OCI-LY1 (cell line): ENCODE data around the gene PIP5K1C.

Source experiments
- H2AFZ ChIP-seq: fragments of 200-600 bp; sonication (generic), shearing (Covaris generic); 2 replicates; pipeline ENCODE4 v1.6.0; 2014; ENCODE audit warnings: antibody characterized with exemption, mild to moderate bottlenecking, low read length
- H3F3A ChIP-seq: fragments of 200-600 bp; sonication (generic), shearing (Covaris generic); 2 replicates; pipeline ENCODE4 v1.6.0; 2014; ENCODE audit warnings: mild to moderate bottlenecking, antibody characterized with exemption, low read length, moderate library complexity; ENCODE audit not compliant: insufficient read depth
- H3K27ac ChIP-seq: fragments of 200-600 bp; sonication (generic); 2 replicates; pipeline ENCODE4 v1.5.1; 2014; ENCODE audit warnings: low read length, mixed run types, mild to moderate bottlenecking, low read depth; ENCODE audit not compliant: poor library complexity, severe bottlenecking
- H3K27me3 ChIP-seq: fragments of 200-600 bp; sonication (generic); 2 replicates; pipeline ENCODE4 v1.6.0; 2014; ENCODE audit warnings: antibody characterized with exemption, mild to moderate bottlenecking, low read length, moderate library complexity; ENCODE audit not compliant: insufficient read depth
- H3K36me3 ChIP-seq: fragments of 200-600 bp; sonication (generic); 2 replicates; pipeline ENCODE4 v1.6.1; 2014; ENCODE audit warnings: mild to moderate bottlenecking, antibody characterized with exemption, low read length, moderate library complexity, mixed read lengths; ENCODE audit not compliant: insufficient read depth
- H3K4me1 ChIP-seq: fragments of 200-600 bp; sonication (generic); 2 replicates; pipeline ENCODE4 v1.5.1; 2014; ENCODE audit warnings: mild to moderate bottlenecking, low read length, moderate library complexity; ENCODE audit not compliant: insufficient read depth, severe bottlenecking
- H3K4me2 ChIP-seq: fragments of 200-600 bp; sonication (generic), shearing (Covaris generic); 2 replicates; pipeline ENCODE4 v1.6.1; 2014; ENCODE audit warnings: low read length
- H3K4me3 ChIP-seq: fragments of 200-600 bp; sonication (generic); 2 replicates; pipeline ENCODE4 v1.5.1; 2014; ENCODE audit warnings: low read length, low read depth, mild to moderate bottlenecking, mixed read lengths; ENCODE audit not compliant: poor library complexity, severe bottlenecking
- H3K79me2 ChIP-seq: fragments of 200-600 bp; shearing (Covaris generic); 2 replicates; pipeline ENCODE4 v1.6.1; 2016; ENCODE audit warnings: mixed run types, low read length, mixed read lengths; ENCODE audit not compliant: insufficient read depth
- H3K9ac ChIP-seq: fragments of 200-600 bp; sonication (generic), shearing (Covaris generic); 2 replicates; pipeline ENCODE4 v1.6.1; 2014; ENCODE audit warnings: mild to moderate bottlenecking, low read length, mixed read lengths
- H3K9me2 ChIP-seq: fragments of 200-600 bp; sonication (generic), shearing (Covaris generic); 2 replicates; pipeline ENCODE4 v1.6.1; 2014; ENCODE audit warnings: low read depth, mild to moderate bottlenecking, low read length, mixed read lengths
- H3K9me3 ChIP-seq: fragments of 200-600 bp; shearing (Covaris generic); 2 replicates; pipeline ENCODE4 v1.6.1; 2014; ENCODE audit warnings: low read length, mixed read lengths
- H4K20me1 ChIP-seq: fragments of 200-600 bp; sonication (generic), shearing (Covaris generic); 2 replicates; pipeline ENCODE4 v1.6.0; 2016; ENCODE audit warnings: mild to moderate bottlenecking, low read length; ENCODE audit not compliant: insufficient read depth
- EZH2 ChIP-seq: fragments of 200-600 bp; sonication (generic), shearing (Covaris generic); IDR thresholded peaks from 2 replicates; pipeline ENCODE4 v1.8.0; 2017; ENCODE audit warnings: borderline replicate concordance, mixed run types, mild to moderate bottlenecking, antibody characterized with exemption, low read length, moderate library complexity, mixed read lengths
- TF ChIP-seq, protein P1 (sequence below): fragments of 200-600 bp; sonication (generic), shearing (Covaris generic); IDR thresholded peaks from 2 replicates; pipeline ENCODE4 v1.5.1; 2017; ENCODE audit warnings: mild to moderate bottlenecking, antibody characterized with exemption, low read length, moderate library complexity, mixed read lengths

PIP5K1C gene

DNA sequence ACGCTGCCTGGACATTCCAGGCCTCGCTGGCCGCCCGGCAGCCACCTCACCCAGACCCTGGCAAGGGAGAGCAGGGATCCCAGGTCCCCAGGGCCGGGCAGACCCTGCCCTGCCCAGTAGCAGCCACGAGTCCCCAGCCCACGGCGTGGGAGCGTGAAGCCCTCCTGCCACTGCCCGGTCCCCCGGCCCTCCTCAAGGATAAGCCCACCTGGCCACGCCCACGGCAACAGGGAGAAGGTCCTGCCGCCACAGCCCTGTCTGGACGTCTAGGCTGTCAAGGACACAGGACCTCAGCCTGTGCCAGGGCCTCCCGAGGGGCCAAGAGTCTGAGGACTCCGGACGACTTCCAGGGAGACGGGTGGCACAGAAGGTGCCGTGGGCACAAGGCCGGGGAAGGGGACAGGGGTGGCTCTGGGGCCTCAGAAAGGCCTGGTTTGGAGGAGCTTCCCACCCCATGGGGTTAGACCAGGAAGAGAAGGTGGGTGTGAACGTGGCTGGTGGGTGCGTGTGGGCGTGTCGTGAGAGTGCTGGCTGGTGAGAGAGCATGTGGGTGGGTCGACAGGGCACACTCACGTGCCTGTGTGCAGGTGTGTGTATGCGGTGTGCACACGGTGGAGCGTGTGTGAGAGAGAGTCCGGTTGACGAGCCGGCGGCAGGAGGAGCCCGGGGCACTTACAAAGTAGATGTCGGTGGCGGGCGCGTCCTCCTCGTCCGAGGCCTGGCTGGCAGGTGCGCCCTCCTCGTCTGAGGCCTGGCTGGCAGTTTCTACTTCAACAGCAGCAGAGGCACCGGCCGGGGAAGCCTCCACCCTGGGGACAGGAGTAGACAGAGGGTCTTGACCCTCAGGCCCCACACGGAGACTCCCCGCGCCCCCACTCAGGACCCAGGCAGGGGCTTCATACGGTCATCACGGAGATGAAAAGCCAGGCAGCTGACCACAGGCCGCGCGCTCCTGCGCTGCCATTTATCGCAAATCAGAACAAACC is 61.8 kb downstream of the PIP5K1C start:
- H4K20me1 ChIP-seq, result no peaks in the 10 kb centered on the region
- H3K79me2 ChIP-seq, result no peaks in the 10 kb centered on the region
- no peaks in the 10 kb centered on the region for H3K36me3 ChIP-seq
- H3F3A ChIP-seq, result no peaks in the 10 kb centered on the region
- no peaks in the 10 kb centered on the region for H3K4me1 ChIP-seq
- H3K4me3 ChIP-seq, result no peak overlapping the region
- H3K9me2 ChIP-seq, result no peaks in the 10 kb centered on the region
- no peak overlapping the region for H3K9ac ChIP-seq
- no peak overlapping the region for H3K27ac ChIP-seq
- H2AFZ ChIP-seq, result no peak overlapping the region
- H3K9me3 ChIP-seq, result no peaks in the 10 kb centered on the region
- H3K27me3 ChIP-seq, result no peaks in the 10 kb centered on the region; the same call in 1 of the 2 replicates
- TF ChIP-seq, protein P1, sequence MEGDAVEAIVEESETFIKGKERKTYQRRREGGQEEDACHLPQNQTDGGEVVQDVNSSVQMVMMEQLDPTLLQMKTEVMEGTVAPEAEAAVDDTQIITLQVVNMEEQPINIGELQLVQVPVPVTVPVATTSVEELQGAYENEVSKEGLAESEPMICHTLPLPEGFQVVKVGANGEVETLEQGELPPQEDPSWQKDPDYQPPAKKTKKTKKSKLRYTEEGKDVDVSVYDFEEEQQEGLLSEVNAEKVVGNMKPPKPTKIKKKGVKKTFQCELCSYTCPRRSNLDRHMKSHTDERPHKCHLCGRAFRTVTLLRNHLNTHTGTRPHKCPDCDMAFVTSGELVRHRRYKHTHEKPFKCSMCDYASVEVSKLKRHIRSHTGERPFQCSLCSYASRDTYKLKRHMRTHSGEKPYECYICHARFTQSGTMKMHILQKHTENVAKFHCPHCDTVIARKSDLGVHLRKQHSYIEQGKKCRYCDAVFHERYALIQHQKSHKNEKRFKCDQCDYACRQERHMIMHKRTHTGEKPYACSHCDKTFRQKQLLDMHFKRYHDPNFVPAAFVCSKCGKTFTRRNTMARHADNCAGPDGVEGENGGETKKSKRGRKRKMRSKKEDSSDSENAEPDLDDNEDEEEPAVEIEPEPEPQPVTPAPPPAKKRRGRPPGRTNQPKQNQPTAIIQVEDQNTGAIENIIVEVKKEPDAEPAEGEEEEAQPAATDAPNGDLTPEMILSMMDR, result no peak
- TF ChIP-seq EZH2, result no peak
- H3K4me2 ChIP-seq, result no peak overlapping the region

DNA sequence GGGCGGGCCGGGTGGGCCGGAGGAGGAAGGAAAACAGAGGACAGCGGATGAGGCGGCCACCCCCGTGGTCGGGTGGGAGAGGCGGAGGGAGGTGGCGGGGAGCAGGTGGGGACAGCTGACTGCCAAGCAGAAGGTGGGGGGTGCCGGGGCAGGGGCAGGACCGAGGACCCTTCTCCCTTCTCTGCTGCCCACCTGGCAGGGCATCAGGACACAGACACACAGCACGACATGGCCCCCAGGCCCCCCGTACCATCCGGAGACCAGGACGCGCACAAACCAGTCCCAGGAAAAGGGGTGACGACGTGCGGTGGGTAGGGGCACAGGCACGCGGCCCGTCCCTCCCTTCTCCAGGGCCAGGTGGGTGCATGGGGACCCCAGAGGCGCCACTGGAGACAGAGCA is 62.6 kb downstream of the PIP5K1C start:
- Histone ChIP-seq H3K4me2 (no peak overlapping the region), H4K20me1 (no peaks in the 10 kb centered on the region), H3K27me3 (no peaks in the 10 kb centered on the region; the same call in 1 of the 2 replicates), H3K4me3 (no peak overlapping the region), H3K9me2 (no peaks in the 10 kb centered on the region), H3K4me1 (no peaks in the 10 kb centered on the region), H2AFZ (no peak overlapping the region), H3K79me2 (no peaks in the 10 kb centered on the region), H3F3A (no peaks in the 10 kb centered on the region), H3K9me3 (no peaks in the 10 kb centered on the region), H3K9ac (no peak overlapping the region), H3K36me3 (no peaks in the 10 kb centered on the region), H3K27ac (no peak overlapping the region)
- TF ChIP-seq, protein P1, result no peak
- no peak for TF ChIP-seq EZH2

DNA sequence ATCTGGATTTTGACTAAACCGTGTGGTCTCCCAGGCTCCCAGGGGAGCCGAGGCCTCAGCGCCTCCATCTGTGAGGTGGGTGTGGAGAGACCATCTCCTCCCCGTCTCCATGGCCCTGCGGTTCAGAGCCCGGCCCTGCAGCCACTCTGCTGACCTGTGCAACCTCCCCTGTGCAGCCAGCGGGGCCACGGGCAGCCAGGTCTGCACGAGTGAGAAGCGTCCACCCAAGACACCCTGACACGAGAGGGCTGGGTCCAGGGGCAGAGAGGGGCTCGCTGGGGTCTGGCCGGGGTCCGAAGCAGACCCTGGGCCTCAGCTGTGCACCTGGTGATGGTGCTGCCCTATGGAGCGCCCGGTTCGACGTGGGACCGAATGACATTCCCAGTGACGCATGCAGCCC is 63.3 kb downstream of the PIP5K1C start:
- Histone ChIP-seq H3K27me3 (no peaks in the 10 kb centered on the region; the same call in 1 of the 2 replicates), H3K9me2 (no peaks in the 10 kb centered on the region), H3K4me2 (no peak overlapping the region), H3F3A (no peaks in the 10 kb centered on the region), H3K4me3 (no peak overlapping the region), H3K36me3 (no peaks in the 10 kb centered on the region), H3K9me3 (no peaks in the 10 kb centered on the region), H3K9ac (no peak overlapping the region), H3K27ac (no peak overlapping the region), H3K4me1 (no peaks in the 10 kb centered on the region), H4K20me1 (no peaks in the 10 kb centered on the region), H3K79me2 (no peaks in the 10 kb centered on the region), H2AFZ (no peak overlapping the region)
- TF ChIP-seq, protein P1, result no peak
- TF ChIP-seq EZH2, result no peak
